Thoracic aorta (tissue), 2 donors: ENCODE results near the gene OR6K3. TPM values are rescaled to one million over a fixed set of nuclear protein-coding genes. Genes with fewer than 3 reads are reported as not detected.
"Not testable (repeated sequence)": the region's sequence is repeated elsewhere in the genome, so short reads cannot be mapped to it uniquely, and the experiment has no call there.

Experiments
- ATAC-seq: fragments of 150-250 bp; one replicate; pipeline ENCODE4 v1.8.0; 2017; ENCODE audit warnings: low read depth; ENCODE audit not compliant: insufficient number of reproducible peaks, low FRiP score
- DNase-seq: peaks from one replicate; pipeline ENCODE4 v3.0.0-alpha.2; 2020; ENCODE audit warnings: low spot score
- H3K27ac ChIP-seq, 2 donors: fragments of 200-600 bp; sonication (generic); 1 replicate in 1 of 2; 2 replicates in 1 of 2; pipeline ENCODE4 v1.5.1; 2016; ENCODE audit warnings: mild to moderate bottlenecking in 2 of 2, moderate library complexity in 2 of 2
- H3K27me3 ChIP-seq: fragments of 200-600 bp; sonication (generic); replicated peaks from 2 replicates; pipeline ENCODE4 v1.6.0; 2016; ENCODE audit warnings: mild to moderate bottlenecking; ENCODE audit not compliant: insufficient read depth
- H3K36me3 ChIP-seq: fragments of 200-600 bp; sonication (generic); one replicate; pipeline ENCODE4 v1.5.1; 2016
- H3K4me1 ChIP-seq, 2 donors: fragments of 200-600 bp; sonication (generic); 1 replicate in 1 of 2; 2 replicates in 1 of 2; pipeline versions ENCODE4 v1.5.1 to v1.6.0; 2016; ENCODE audit warnings: low read depth in 2 of 2, mild to moderate bottlenecking in 1 of 2; ENCODE audit not compliant: control insufficient read depth in 1 of 2
- H3K4me3 ChIP-seq: fragments of 200-600 bp; sonication (generic); 2 replicates; pipeline ENCODE4 v1.5.1; 2016; ENCODE audit warnings: mild to moderate bottlenecking
- H3K9me3 ChIP-seq: fragments of 200-600 bp; sonication (generic); 2 replicates; pipeline ENCODE4 v1.5.1; 2016
- total RNA-seq, 2 donors: library from RNA; depleted of rRNA; stranded (reverse); fragments of >200 nt; gene quantifications; one replicate each; pipeline versions ENCODE4 v1.1.0 to v1.2.3, GENCODE V29; 2016
- TF ChIP-seq, protein P1 (sequence below): fragments of 200-600 bp; sonication (generic); IDR thresholded peaks from one replicate; pipeline ENCODE4 v1.5.1; 2019; ENCODE audit warnings: antibody characterized with exemption

The OR6K3 gene
- total RNA-seq, 2 donors from 2014 or later, result not detected

DNA sequence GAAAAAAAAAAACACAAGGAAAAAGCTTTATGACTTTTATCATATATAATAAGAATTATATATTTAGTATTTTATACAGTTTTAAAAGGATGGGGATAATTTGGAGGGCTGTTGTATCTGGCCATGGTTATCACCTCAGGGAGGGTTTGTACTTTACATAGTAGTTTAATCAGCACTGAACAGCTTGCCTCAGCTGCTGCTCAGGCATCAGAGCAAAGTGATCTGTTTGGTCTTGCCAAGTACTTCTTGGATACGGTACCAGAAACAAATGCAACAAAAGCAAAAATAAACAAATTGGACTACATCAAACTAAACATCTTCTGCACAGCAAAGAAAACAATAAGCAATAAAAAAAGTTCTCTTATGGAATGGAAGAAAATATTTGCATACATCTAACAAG, 31.4 kb downstream of the OR6K3 start:
- H3K4me3 ChIP-seq, result no peak overlapping the region
- no peaks in the 10 kb centered on the region for H3K4me1 ChIP-seq
- no peaks in the 10 kb centered on the region for H3K27me3 ChIP-seq
- no peak overlapping the region for H3K27ac ChIP-seq
- no peaks in the 10 kb centered on the region for H3K36me3 ChIP-seq
- DNase-seq, result no peak
- TF ChIP-seq, protein P1, sequence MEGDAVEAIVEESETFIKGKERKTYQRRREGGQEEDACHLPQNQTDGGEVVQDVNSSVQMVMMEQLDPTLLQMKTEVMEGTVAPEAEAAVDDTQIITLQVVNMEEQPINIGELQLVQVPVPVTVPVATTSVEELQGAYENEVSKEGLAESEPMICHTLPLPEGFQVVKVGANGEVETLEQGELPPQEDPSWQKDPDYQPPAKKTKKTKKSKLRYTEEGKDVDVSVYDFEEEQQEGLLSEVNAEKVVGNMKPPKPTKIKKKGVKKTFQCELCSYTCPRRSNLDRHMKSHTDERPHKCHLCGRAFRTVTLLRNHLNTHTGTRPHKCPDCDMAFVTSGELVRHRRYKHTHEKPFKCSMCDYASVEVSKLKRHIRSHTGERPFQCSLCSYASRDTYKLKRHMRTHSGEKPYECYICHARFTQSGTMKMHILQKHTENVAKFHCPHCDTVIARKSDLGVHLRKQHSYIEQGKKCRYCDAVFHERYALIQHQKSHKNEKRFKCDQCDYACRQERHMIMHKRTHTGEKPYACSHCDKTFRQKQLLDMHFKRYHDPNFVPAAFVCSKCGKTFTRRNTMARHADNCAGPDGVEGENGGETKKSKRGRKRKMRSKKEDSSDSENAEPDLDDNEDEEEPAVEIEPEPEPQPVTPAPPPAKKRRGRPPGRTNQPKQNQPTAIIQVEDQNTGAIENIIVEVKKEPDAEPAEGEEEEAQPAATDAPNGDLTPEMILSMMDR, result no peak
- ATAC-seq, result no peak
- H3K9me3 ChIP-seq, result no peaks in the 10 kb centered on the region

DNA sequence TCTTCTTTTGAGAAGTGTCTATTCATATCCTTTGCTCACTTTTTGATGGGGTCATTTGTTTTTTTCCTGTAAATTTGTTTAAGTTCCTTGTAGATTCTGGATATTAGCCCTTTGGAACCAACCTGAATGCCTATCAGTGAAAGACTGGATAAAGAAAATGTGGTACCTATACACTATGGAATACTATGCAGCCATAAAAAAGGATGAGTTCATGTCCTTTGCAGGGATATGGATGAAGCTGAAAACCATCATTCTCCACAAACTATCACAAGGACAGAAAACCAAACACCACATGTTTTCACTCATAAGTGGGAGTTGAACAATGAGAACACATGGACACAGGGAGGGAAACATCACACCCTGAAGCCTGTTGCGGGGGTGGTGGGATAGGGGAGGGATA, 32.2 kb downstream of the OR6K3 start:
- not testable (repeated sequence) for ATAC-seq, H3K27me3 ChIP-seq, H3K4me1 ChIP-seq, H3K27ac ChIP-seq, H3K4me3 ChIP-seq, H3K9me3 ChIP-seq, H3K36me3 ChIP-seq, DNase-seq

DNA sequence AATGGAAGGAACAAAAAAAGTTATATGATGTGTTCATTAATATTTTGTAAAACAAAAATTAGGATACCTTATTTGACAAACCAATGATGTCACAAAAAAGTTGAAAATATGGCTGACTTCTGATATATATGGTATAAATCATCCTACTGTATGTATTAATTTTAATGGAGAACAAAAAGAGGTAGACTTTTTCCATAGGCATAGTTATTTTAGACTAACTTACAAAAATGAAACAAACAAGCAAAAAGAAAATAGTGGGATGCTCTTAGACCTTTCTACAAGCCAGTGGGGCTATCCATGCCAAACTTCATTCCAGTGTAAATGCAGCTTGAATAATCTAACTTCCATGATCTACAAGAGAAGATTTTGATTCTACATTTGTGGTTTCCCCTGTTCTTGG, 33.5 kb downstream of the OR6K3 start:
- H3K4me3 ChIP-seq, result no peak overlapping the region
- TF ChIP-seq, protein P1, result no peak

DNA sequence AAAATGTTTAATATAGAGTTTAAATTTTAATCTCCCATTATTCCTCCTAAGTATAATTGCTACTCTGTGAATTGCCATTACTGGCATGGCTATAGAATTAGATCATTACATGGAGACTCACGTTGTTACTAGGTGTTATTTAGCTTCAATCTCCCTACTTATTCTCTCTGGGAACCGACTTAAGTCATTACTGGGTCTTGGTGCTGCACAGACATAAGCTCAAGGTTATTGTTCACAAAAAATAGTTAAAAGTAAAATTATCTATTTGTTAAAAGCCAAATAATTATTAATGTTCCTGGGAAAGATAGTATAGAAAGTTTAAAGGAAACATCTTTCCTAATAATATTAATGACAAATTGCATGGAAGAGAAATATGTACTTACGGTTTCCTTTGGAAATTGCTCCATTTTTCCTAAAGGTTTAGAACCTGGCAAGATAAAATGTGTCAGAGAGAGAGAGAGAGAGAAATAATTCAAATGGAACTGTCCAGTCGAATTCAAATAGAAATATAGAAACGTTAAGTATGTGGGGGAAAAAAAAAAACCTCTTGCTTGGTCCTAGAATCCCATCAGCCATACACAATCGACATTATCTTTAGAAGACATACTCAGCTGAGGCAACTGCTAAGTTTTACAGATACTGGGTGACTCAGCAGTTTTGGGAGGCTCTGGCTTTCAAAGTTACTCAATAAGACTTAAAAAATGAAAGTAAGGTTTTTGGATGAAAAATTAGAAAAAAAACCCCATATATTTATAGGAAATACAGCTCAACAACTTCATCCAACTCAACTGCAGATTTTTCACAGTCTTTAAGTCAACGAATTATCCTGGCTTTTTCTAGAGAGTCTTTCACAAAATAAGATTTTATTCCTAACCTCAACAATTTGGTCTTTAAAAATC, 34.2 kb downstream of the OR6K3 start, which contains the start of gene SPTA1:
Gene SPTA1, minus strand, starts transcription at position 605 of the 899 bp plus-strand sequence. Its CDS starts 198 bp downstream, at position 407.
- DNase-seq (no peak), ATAC-seq (no peak)
- Histone ChIP-seq H3K4me3 (no peak within 1 kb of the TSS), H3K36me3 (no peaks in the 10 kb centered on the region), H3K27me3 (no peaks in the 10 kb centered on the region), H3K9me3 (no peaks in the 10 kb centered on the region), H3K27ac (no peak within 1 kb of the TSS), H3K4me1 (no peaks in the 10 kb centered on the region)
- TF ChIP-seq, protein P1, result no peak

More for the DNA sequence above, 33.5 kb downstream of the OR6K3 start:
- H3K27ac ChIP-seq, result no peak overlapping the region
- DNase-seq (no peak), ATAC-seq (no peak)
- H3K27me3 ChIP-seq, result no peaks in the 10 kb centered on the region
- H3K9me3 ChIP-seq, result no peaks in the 10 kb centered on the region
- no peaks in the 10 kb centered on the region for H3K4me1 ChIP-seq
- H3K36me3 ChIP-seq, result no peaks in the 10 kb centered on the region

DNA sequence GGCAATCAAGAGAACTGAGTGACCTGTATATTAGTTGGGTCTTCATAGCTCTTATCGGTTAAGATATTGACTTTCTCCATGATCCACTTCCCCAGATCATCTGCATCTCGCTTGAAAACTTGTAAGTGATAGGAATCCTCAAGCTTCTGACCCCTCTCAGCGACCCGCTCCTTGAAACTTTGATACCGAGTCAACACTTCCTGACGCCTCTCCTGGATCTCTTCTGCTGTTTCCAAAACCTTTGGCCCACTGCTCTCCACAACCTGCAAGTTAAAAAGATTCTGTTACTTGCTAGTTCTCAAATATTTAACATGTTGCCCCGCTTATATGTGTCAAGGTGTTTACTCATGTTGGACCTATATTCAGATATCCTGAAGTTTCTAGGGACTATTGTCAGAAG, 35.4 kb downstream of the OR6K3 start:
- TF ChIP-seq, protein P1, result no peak
- Histone ChIP-seq H3K9me3 (no peaks in the 10 kb centered on the region), H3K27ac (no peak overlapping the region), H3K36me3 (no peaks in the 10 kb centered on the region), H3K4me3 (no peak overlapping the region), H3K4me1 (no peaks in the 10 kb centered on the region), H3K27me3 (no peaks in the 10 kb centered on the region)
- DNase-seq (no peak), ATAC-seq (no peak)
